KMS-11 (cell line): ENCODE results near the gene RASSF6.
"Not testable (repeated sequence)": the region's sequence is repeated elsewhere in the genome, so short reads cannot be mapped to it uniquely, and the experiment has no call there.

Source experiments
- H2AFZ ChIP-seq: fragments of 200-600 bp; sonication (generic); 2 replicates; pipeline ENCODE4 v1.6.1; 2016; ENCODE audit warnings: antibody characterized with exemption, mixed run types, low read depth
- H3K27ac ChIP-seq: fragments of 200-600 bp; sonication (generic); 2 replicates; pipeline ENCODE4 v1.6.1; 2016; ENCODE audit warnings: mild to moderate bottlenecking, mixed run types
- H3K27me3 ChIP-seq: fragments of 200-600 bp; sonication (generic); 2 replicates; pipeline ENCODE4 v1.6.1; 2017; ENCODE audit warnings: mild to moderate bottlenecking, low read depth, mixed run types, moderate library complexity; ENCODE audit not compliant: insufficient read depth
- H3K36me3 ChIP-seq: fragments of 200-600 bp; sonication (generic); 2 replicates; pipeline ENCODE4 v1.6.1; 2017; ENCODE audit warnings: mild to moderate bottlenecking, mixed run types; ENCODE audit not compliant: insufficient read depth
- H3K4me1 ChIP-seq: fragments of 200-600 bp; sonication (generic); 2 replicates; pipeline ENCODE4 v1.6.1; 2016; ENCODE audit warnings: mild to moderate bottlenecking, low read depth, mixed run types; ENCODE audit not compliant: poor library complexity, severe bottlenecking
- H3K4me2 ChIP-seq: fragments of 200-600 bp; sonication (generic); 2 replicates; pipeline ENCODE4 v1.7.0; 2016; ENCODE audit warnings: mild to moderate bottlenecking, mixed run types
- H3K4me3 ChIP-seq: fragments of 200-600 bp; sonication (generic); IDR thresholded peaks from 2 replicates; pipeline ENCODE4 v1.6.1; 2017; ENCODE audit warnings: low read depth, low read length, mixed read lengths; ENCODE audit not compliant: insufficient read depth
- H3K79me2 ChIP-seq: fragments of 200-600 bp; sonication (generic); 2 replicates; pipeline ENCODE4 v1.6.1; 2016; ENCODE audit warnings: low read depth, mixed run types; ENCODE audit not compliant: insufficient read depth
- H3K9ac ChIP-seq: fragments of 200-600 bp; sonication (generic); 2 replicates; pipeline ENCODE4 v1.6.1; 2016; ENCODE audit warnings: mild to moderate bottlenecking, mixed run types
- H4K20me1 ChIP-seq: fragments of 200-600 bp; sonication (generic); 2 replicates; pipeline ENCODE4 v1.6.1; 2016; ENCODE audit warnings: mild to moderate bottlenecking, mixed run types; ENCODE audit not compliant: insufficient read depth
- TF ChIP-seq, protein P1 (sequence below): fragments of 200-600 bp; sonication (generic); conservative IDR thresholded peaks from 2 replicates; pipeline ENCODE4 v1.6.1; 2017; ENCODE audit warnings: low read depth, mild to moderate bottlenecking, antibody characterized with exemption, low read length, moderate library complexity, mixed read lengths

Gene RASSF6

DNA sequence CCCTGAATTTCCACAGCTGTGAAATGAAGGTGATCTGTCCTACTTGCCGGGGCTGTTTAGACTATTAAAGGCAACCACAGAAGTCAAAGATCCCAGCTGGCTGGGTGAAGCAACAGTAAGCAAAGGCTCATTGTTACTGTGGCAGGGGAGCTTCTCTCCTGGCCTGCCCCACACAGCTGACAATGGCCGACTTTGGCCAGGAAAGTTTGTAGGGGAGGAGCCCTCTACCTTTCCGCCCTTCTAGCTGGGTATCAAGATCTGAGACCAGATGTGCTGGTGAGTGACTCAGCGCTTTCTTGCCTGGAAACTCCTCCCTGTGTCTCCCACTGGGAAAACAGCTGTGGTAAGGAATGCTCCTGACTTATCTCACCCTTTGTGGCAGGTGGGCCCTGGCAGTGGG is 21.1 kb downstream of the RASSF6 start:
- H3K4me3 ChIP-seq: no peak overlapping the region
- H3K27ac ChIP-seq: peak overlapping the region; percentile 27; the same call in 1 of the 2 replicates
- H3K36me3 ChIP-seq: no peaks in the 10 kb centered on the region
- no peaks in the 10 kb centered on the region for H4K20me1 ChIP-seq
- H3K27me3 ChIP-seq: no peaks in the 10 kb centered on the region
- TF ChIP-seq, protein P1, sequence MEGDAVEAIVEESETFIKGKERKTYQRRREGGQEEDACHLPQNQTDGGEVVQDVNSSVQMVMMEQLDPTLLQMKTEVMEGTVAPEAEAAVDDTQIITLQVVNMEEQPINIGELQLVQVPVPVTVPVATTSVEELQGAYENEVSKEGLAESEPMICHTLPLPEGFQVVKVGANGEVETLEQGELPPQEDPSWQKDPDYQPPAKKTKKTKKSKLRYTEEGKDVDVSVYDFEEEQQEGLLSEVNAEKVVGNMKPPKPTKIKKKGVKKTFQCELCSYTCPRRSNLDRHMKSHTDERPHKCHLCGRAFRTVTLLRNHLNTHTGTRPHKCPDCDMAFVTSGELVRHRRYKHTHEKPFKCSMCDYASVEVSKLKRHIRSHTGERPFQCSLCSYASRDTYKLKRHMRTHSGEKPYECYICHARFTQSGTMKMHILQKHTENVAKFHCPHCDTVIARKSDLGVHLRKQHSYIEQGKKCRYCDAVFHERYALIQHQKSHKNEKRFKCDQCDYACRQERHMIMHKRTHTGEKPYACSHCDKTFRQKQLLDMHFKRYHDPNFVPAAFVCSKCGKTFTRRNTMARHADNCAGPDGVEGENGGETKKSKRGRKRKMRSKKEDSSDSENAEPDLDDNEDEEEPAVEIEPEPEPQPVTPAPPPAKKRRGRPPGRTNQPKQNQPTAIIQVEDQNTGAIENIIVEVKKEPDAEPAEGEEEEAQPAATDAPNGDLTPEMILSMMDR: no peak
- no peak overlapping the region for H3K9ac ChIP-seq
- peak overlapping the region; percentile 41; the same call in 1 of the 2 replicates for H2AFZ ChIP-seq
- H3K4me2 ChIP-seq: peak overlapping the region; percentile 27
- H3K79me2 ChIP-seq: no peaks in the 10 kb centered on the region
- H3K4me1 ChIP-seq: peaks cover 27% of the 10 kb centered on the region

- Histone ChIP-seq H3K4me3 (no peak overlapping the region), H2AFZ (no peak overlapping the region), H4K20me1 (no peaks in the 10 kb centered on the region), H3K36me3 (no peaks in the 10 kb centered on the region), H3K79me2 (no peaks in the 10 kb centered on the region), H3K4me2 (no peak overlapping the region), H3K27ac (no peak overlapping the region), H3K4me1 (peaks cover 21% of the 10 kb centered on the region), H3K9ac (no peak overlapping the region), H3K27me3 (no peaks in the 10 kb centered on the region)
- TF ChIP-seq, protein P1: no peak
Measured at GRCh38 chr4:73597594-73597993, 22.6 kb downstream of the RASSF6 start.

GRCh38 chr4:73597183-73597582 is 23.1 kb downstream of the RASSF6 start:
- H3K4me2 ChIP-seq, H2AFZ ChIP-seq, H3K9ac ChIP-seq, H3K4me3 ChIP-seq, H3K27me3 ChIP-seq, H3K79me2 ChIP-seq, H3K36me3 ChIP-seq, H4K20me1 ChIP-seq, H3K27ac ChIP-seq: not testable (repeated sequence)
- peaks cover 21% of the 10 kb centered on the region for H3K4me1 ChIP-seq

GRCh38 chr4:73596001-73596400 is 24.2 kb downstream of the RASSF6 start:
- no peaks in the 10 kb centered on the region for H3K36me3 ChIP-seq
- H3K4me1 ChIP-seq: peaks cover 21% of the 10 kb centered on the region
- no peaks in the 10 kb centered on the region for H3K79me2 ChIP-seq

DNA sequence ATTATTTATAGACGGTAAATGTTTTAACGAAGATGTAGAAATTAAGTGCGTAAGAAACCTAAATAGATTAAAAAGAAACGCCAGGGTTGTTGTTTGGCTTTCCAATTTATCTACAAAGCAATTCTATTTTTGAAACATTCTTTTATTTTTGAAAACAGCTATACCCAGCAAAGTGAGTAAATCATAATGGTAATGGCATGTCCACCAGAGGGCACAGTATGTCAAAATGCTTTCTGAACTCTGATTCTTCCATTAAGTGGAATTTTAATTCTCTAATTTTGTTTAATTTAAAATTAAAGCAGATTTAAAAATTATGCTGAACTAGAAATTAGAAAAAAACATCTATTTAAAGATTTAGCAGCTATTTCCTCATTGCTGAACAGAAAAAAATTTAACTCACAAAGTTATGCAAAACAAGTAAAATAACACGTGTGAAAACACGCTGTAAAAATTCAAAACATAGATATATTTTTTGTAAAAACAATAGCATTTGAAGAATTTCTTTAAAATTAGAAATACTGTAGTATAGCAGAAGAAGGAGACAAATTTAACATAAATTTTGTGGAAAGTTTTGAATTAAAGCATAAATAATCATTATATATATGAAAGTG is 26.5 kb downstream of the RASSF6 start:
- no peaks in the 10 kb centered on the region for H3K79me2 ChIP-seq
- no peak overlapping the region for H2AFZ ChIP-seq
- H4K20me1 ChIP-seq: no peaks in the 10 kb centered on the region
- no peak overlapping the region for H3K4me2 ChIP-seq
- no peaks in the 10 kb centered on the region for H3K27me3 ChIP-seq
- H3K4me1 ChIP-seq: peaks cover 15% of the 10 kb centered on the region
- H3K4me3 ChIP-seq: no peak overlapping the region
- TF ChIP-seq, protein P1: peak; percentile 74
- no peak overlapping the region for H3K9ac ChIP-seq
- H3K36me3 ChIP-seq: no peaks in the 10 kb centered on the region
- no peak overlapping the region for H3K27ac ChIP-seq

More at GRCh38 chr4:73596001-73596400, 24.2 kb downstream of the RASSF6 start:
- H3K27me3 ChIP-seq: no peaks in the 10 kb centered on the region
- no peak overlapping the region for H3K4me3 ChIP-seq
- H2AFZ ChIP-seq: no peak overlapping the region
- TF ChIP-seq, protein P1: no peak
- no peak overlapping the region for H3K9ac ChIP-seq
- no peak overlapping the region for H3K4me2 ChIP-seq
- no peaks in the 10 kb centered on the region for H4K20me1 ChIP-seq
- H3K27ac ChIP-seq: no peak overlapping the region
